Aorta (tissue), 5 donors: ENCODE measurements around the gene BMS1. TPM values are rescaled to one million over a fixed set of nuclear protein-coding genes. Genes with fewer than 3 reads are reported as not detected.
"Not testable (repeated sequence)": the region's sequence is repeated elsewhere in the genome, so short reads cannot be mapped to it uniquely, and the experiment has no call there.

ENCODE experiments used
- ATAC-seq: fragments of 200-7000 bp; cut with Tn5 transposase; one replicate; pipeline ENCODE4 v1.9.1; 2022; ENCODE audit warnings: moderate library complexity; ENCODE audit not compliant: low FRiP score
- DNase-seq, 2 donors: peaks; one replicate each; pipeline ENCODE4 v3.0.0-alpha.2; 2020
- H3K27ac ChIP-seq, 2 donors: one replicate each; pipeline ENCODE4 v1.5.1; 2013; ENCODE audit warnings: low read length in 2 of 2, mild to moderate bottlenecking in 2 of 2, moderate library complexity in 2 of 2, control low read depth in 1 of 2, inconsistent platforms in 1 of 2, low read depth in 1 of 2
- H3K27me3 ChIP-seq, 2 donors: one replicate each; pipeline ENCODE4 v1.6.1; 2013; ENCODE audit warnings: control low read depth in 1 of 2, low read length in 1 of 2, mild to moderate bottlenecking in 1 of 2, moderate library complexity in 1 of 2; ENCODE audit not compliant: insufficient read depth in 2 of 2, control insufficient read depth in 1 of 2
- H3K36me3 ChIP-seq, 2 donors: one replicate each; pipeline ENCODE4 v1.6.1; 2013; ENCODE audit warnings: control low read depth in 1 of 2, low read length in 1 of 2, mild to moderate bottlenecking in 1 of 2; ENCODE audit not compliant: insufficient read depth in 2 of 2, control insufficient read depth in 1 of 2
- H3K4me1 ChIP-seq, 2 donors: one replicate each; pipeline ENCODE4 v1.6.1; 2013; ENCODE audit warnings: low read length in 2 of 2, control low read depth in 1 of 2, mild to moderate bottlenecking in 1 of 2, moderate library complexity in 1 of 2; ENCODE audit not compliant: insufficient read depth in 2 of 2, control insufficient read depth in 1 of 2
- H3K4me3 ChIP-seq, 2 donors: one replicate each; pipeline ENCODE4 v1.5.1; 2013; ENCODE audit warnings: low read length in 2 of 2, control low read depth in 1 of 2, mild to moderate bottlenecking in 1 of 2
- H3K9me3 ChIP-seq: one replicate; pipeline ENCODE4 v1.6.1; 2013; ENCODE audit warnings: mild to moderate bottlenecking, low read length; ENCODE audit not compliant: control insufficient read depth
- WGBS, 2 donors: extraction: QIAGEN DNeasy Blood & Tissue Kit; methylation state at CpG; one replicate each; pipeline ENCODE4 v1.1.7; 2013; 5-methylcytosine and 5-hydroxymethylcytosine counted together
- intact Hi-C, 2 donors: fragments of 100-400 bp; cut with DNase I; formaldehyde crosslinking; loops; one replicate each; pipeline versions ENCODE4 v1.14.2 to v1.15.0; 2022
- polyA plus RNA-seq, 2 donors: library from polyadenylated mRNA; stranded (reverse); fragments of 200-250 nt; gene quantifications; one replicate each; pipeline ENCODE4 v1.2.3, GENCODE V29; 2013
- total RNA-seq, 2 donors: library from RNA; stranded (reverse); fragmentation: NEBNext Ultra II Directional; extraction: Animal tissue kit (Norgen Biotek cat#: 25700); gene quantifications; one replicate each; pipeline ENCODE4 v1.2.1, GENCODE V29; 2021
- donor health status: healthy with polysubstance abuse.
- donor health status: Bipolar disorder and iron deficiency.
- donor health status: DM: no; HTN: no; CAD: no.
- donor health status: DM: no; HTN: no; CAD: no.
- donor health status: DM: yes; HTN: yes; CAD: no.

Gene BMS1
- total and polyA plus RNA-seq, 4 donors, result 4.3 to 13.4 (median 10.7) TPM

DNA sequence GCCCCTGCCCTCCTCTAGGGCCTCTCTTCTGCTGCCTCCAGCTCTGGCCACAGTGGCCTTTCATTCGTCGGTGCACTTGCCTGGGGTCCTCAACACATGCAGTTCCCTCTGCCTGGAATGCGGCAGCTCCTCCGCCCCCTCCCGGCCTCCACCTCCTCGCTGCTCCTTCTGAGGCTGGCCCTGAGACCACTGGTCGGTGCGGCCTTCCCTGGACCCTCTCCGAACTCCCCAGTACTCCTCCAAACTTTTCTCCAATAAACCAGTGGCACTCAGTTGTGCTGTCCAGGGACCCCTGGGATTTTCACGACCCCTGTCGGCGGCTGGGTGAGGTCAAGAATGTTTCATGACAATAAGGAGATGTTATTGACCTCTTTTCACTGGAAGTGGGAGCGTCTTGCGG lies 53.5 kb downstream of the BMS1 start:
- no peak for ATAC-seq
- no peaks in the 10 kb centered on the region for H3K27me3 ChIP-seq
- H3K4me3 ChIP-seq, result no peak overlapping the region
- H3K27ac ChIP-seq, result no peak overlapping the region
- no peaks in the 10 kb centered on the region for H3K4me1 ChIP-seq
- no peaks in the 10 kb centered on the region for H3K9me3 ChIP-seq
- 46 to 53% methylated on average over 14 of the region's 14 CpGs for WGBS, 2 donors
- no peaks in the 10 kb centered on the region for H3K36me3 ChIP-seq
- intact Hi-C loops, result no loop called here
- DNase-seq, result no peak

DNA sequence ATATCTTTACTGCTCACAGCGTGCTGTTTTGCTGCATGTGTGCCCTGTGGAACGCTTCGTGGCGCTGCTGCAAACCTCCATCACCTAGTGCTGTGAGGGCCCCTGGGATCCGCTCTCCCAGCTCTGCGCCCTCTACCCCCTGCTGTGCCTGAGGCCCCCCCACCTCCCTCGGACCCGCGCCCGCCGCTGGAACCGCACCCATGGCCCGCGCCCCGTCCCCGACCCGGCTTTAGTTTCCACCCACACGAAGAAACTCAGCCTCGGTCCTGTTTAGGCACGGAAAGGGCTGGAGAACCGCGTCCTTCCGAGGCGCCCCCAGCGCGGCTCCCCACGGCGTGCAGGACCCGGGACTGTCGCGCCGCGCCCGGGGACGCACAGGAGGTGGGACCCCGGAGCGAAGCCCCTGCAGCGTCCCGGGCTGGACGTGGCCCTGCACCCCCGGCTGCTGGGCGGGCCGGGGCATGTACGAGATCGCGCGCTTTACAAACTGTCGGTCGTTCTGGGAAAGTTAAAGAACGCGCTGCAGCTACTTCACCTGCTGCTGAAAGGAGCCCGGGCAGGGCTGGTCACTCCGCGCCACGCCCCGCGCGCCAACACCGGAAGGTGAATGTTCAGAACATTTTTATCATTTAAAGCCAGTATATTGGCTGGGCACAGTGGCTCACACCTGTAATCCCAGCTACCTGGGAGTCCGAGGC lies 54.3 kb downstream of the BMS1 start:
- 2 to 3% methylated on average over 49 to 60 of the region's 60 CpGs for WGBS, 2 donors
- H3K9me3 ChIP-seq, result no peaks in the 10 kb centered on the region
- no peak for DNase-seq
- no peaks in the 10 kb centered on the region for H3K36me3 ChIP-seq
- intact Hi-C loops, result no loop called here
- no peak overlapping the region for H3K27ac ChIP-seq
- H3K4me1 ChIP-seq, result no peaks in the 10 kb centered on the region
- H3K4me3 ChIP-seq, result no peak overlapping the region
- no peak for ATAC-seq
- H3K27me3 ChIP-seq, result no peaks in the 10 kb centered on the region

DNA sequence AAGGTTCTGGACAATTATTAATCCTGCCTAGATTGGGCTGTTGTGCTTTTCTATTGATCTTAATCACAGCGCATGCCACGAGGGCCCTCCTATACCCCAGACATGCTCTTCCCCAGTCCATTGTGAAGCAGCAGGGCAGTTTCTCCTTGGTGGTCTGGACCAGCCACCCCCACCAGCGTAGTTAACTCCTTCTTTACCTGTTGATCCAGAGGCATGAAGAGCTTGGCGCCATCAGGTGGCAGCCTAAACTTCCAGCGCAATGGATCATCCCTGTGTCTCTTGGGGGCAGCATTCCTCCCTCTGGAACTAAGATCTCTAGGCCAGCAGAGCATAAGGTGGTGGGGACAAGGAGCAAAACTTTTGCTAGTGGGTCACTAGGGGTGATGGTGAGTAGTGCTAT lies 62.2 kb downstream of the BMS1 start:
- H3K27ac ChIP-seq, H3K36me3 ChIP-seq, H3K27me3 ChIP-seq, DNase-seq, H3K4me1 ChIP-seq, ATAC-seq, H3K9me3 ChIP-seq, H3K4me3 ChIP-seq, intact Hi-C loops: not testable (repeated sequence)
- WGBS, 2 donors, result 7 to 9% methylated on average over 5 of the region's 5 CpGs

DNA sequence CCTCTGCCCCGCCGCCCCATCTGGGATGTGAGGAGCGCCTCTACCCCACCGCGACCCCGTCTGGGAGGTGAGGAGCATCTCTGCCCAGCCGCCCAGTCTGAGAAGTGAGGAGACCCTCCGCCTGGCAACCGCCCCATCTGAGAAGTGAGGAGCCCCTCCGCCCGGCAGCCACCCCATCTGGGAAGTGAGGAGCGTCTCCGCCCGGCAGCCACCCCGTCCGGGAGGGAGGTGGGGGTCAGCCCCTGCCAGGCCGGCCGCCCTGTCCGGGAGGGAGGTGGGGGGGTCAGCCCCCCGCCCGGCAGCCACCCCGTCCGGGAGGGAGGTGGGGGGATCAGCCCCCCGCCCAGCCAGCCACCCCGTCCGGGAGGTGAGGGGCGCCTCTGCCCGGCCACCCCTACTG lies 64.7 kb downstream of the BMS1 start:
- DNase-seq, H3K9me3 ChIP-seq, H3K27me3 ChIP-seq, intact Hi-C loops, H3K4me1 ChIP-seq, H3K4me3 ChIP-seq, ATAC-seq, H3K27ac ChIP-seq, H3K36me3 ChIP-seq: not testable (repeated sequence)
- 90 to 100% methylated on average over 14 to 28 of the region's 28 CpGs for WGBS, 2 donors

DNA sequence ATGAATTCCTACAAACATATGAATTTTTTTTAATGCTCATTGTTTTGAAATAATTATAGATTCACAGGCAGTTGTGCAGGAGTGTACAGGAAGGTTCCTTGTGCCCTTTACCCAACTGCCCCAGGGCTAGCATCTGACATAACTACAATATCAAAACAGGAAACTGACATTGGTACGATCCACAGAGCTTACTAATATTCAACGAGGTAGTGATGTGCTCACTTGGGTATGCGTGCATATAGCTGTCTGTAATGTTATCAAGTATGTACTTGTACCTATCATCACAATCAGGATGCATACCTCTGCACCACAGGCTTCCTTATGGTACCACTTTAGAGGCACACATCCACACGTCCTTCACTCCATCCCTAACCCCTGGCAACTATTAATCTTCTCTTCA lies 68.3 kb downstream of the BMS1 start:
- peaks cover 0 to 2% of the 10 kb centered on the region in 2 donors for H3K27me3 ChIP-seq
- peaks cover 3% of the 10 kb centered on the region for H3K9me3 ChIP-seq
- H3K4me1 ChIP-seq, result no peaks in the 10 kb centered on the region
- DNase-seq (no peak), ATAC-seq (no peak)
- no peak overlapping the region for H3K4me3 ChIP-seq
- intact Hi-C loops, result no loop called here
- no peaks in the 10 kb centered on the region for H3K36me3 ChIP-seq
- H3K27ac ChIP-seq, result no peak overlapping the region
- WGBS, 2 donors, result 48 to 63% methylated on average over 4 of the region's 4 CpGs

DNA sequence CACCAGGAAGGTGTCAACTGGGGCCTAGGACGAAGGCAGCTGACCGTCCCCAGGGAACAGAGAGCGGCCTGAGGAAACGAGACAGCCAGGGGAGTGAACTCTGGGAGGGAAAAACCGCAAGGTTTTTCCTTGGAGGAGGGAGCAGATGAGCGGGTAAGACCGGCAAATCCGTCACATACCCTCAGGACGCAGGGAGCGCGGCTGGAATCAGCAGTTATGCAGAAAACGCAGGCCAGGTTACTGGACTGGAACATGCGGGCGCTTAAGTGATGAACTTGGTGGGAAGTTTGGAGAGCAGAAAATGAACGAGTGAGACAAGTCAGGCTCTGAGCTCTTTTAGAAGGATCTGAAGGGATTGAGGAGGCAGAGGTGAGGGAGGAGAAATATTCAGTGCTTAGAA lies 76.7 kb downstream of the BMS1 start:
- DNase-seq (no peak), ATAC-seq (no peak)
- H3K4me1 ChIP-seq, result no peaks in the 10 kb centered on the region
- no peak overlapping the region for H3K27ac ChIP-seq
- intact Hi-C loops, result no loop called here
- WGBS, 2 donors, result 32 to 44% methylated on average over 15 of the region's 15 CpGs
- H3K27me3 ChIP-seq, result no peaks in the 10 kb centered on the region
- no peaks in the 10 kb centered on the region for H3K36me3 ChIP-seq
- no peaks in the 10 kb centered on the region for H3K9me3 ChIP-seq
- H3K4me3 ChIP-seq, result no peak overlapping the region

DNA sequence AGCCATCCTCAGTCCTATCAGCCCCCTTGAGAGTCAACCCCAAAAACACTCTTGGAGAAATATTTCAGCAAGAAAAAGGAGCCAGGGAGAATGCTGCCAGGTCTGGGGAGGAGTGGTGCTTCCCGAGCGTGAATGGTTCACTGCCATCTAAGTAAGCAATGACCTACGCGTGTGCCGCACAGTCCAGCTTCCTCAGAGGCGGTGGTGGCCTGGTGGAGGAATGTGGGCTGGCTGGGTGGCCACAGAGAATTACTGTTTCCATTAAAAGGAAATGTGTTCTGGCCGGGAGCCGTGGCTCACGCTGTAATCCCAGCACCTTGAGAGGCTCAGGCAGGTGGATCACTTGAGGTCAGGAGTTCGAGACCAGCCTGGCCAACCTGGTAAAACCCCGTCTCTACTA lies 77.4 kb downstream of the BMS1 start:
- intact Hi-C loops, H3K27ac ChIP-seq, H3K36me3 ChIP-seq, H3K9me3 ChIP-seq, H3K27me3 ChIP-seq, H3K4me3 ChIP-seq, H3K4me1 ChIP-seq, ATAC-seq, DNase-seq: not testable (repeated sequence)
- 57 to 63% methylated on average over 11 of the region's 11 CpGs for WGBS, 2 donors

DNA sequence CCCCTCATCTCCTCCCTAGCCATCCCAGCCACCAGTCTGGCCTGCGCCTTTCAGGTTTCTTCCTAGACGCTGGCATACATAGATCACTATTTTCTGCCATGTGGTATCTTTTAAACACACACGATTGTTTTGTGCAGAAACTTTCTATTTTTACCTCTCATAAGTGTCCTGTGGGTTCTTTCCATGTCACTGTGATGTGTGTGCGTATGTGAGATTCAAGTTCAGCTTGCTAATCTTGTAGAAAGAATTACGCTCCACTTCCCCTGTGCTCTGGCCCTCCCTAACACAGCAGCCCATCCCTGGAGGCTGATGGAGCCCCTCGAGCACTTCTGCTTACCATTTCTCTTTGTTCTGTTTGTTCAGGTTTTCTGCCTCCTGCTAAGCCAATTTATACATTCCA lies 80.2 kb downstream of the BMS1 start:
- H3K4me1 ChIP-seq, ATAC-seq, H3K27me3 ChIP-seq, intact Hi-C loops, H3K36me3 ChIP-seq, H3K27ac ChIP-seq, H3K4me3 ChIP-seq, DNase-seq, H3K9me3 ChIP-seq: not testable (repeated sequence)
- WGBS, 2 donors, result 44 to 55% methylated on average over 6 of the region's 6 CpGs

DNA sequence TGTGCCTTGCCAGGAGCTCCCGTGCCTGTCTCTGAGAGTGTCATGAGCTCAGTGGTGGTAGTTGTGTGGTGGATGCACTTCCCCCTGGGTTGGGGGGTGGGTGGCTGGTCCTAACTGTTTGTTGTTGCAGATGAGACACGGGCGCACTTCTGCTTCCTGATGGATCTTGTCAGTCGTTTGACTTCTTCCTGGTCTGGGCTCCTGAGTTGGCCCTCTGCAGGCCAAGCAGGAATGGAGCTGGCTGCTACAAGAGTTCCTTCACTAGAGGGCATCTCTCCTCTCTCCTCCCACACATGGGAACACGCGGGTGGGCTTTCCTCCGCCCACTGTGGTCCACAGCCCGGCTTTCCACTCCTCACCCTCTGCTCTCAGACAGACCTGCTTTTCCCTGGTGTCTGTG lies 82.0 kb downstream of the BMS1 start:
- H3K36me3 ChIP-seq, result no peaks in the 10 kb centered on the region
- ATAC-seq (no peak), DNase-seq (no peak)
- H3K4me1 ChIP-seq, result no peaks in the 10 kb centered on the region
- no peaks in the 10 kb centered on the region for H3K9me3 ChIP-seq
- 14 to 19% methylated on average over 8 of the region's 8 CpGs for WGBS, 2 donors
- intact Hi-C loops, result no loop called here
- H3K27ac ChIP-seq, result no peak overlapping the region
- H3K27me3 ChIP-seq, result no peaks in the 10 kb centered on the region
- no peak overlapping the region for H3K4me3 ChIP-seq
